Fibroblast of pulmonary artery (primary cell): ENCODE data around the gene CACNA1I.

Experiments used
- DNase-seq: peaks from one replicate; pipeline ENCODE4 v3.0.0-alpha.2; 2010; ENCODE audit warnings: low read depth
- H3K4me3 ChIP-seq: replicated peaks from 2 replicates; pipeline ENCODE4 v1.5.1; 2011; ENCODE audit warnings: low read depth, mild to moderate bottlenecking, control low read depth, low read length, moderate library complexity
- CTCF ChIP-seq: IDR thresholded peaks from 2 replicates; pipeline ENCODE4 v1.5.1; 2011; ENCODE audit warnings: mild to moderate bottlenecking, control low read depth, low read length, inconsistent platforms; ENCODE audit errors: missing control alignments

Gene CACNA1I

GRCh38 chr22:39526736-39527171 lies 43.8 kb upstream of the CACNA1I start:
- no peak for TF ChIP-seq CTCF
- H3K4me3 ChIP-seq = no peak overlapping the region
- DNase-seq = no peak

GRCh38 chr22:39527481-39527961 lies 43.0 kb upstream of the CACNA1I start:
- TF ChIP-seq CTCF = no peak
- no peak overlapping the region for H3K4me3 ChIP-seq

DNA sequence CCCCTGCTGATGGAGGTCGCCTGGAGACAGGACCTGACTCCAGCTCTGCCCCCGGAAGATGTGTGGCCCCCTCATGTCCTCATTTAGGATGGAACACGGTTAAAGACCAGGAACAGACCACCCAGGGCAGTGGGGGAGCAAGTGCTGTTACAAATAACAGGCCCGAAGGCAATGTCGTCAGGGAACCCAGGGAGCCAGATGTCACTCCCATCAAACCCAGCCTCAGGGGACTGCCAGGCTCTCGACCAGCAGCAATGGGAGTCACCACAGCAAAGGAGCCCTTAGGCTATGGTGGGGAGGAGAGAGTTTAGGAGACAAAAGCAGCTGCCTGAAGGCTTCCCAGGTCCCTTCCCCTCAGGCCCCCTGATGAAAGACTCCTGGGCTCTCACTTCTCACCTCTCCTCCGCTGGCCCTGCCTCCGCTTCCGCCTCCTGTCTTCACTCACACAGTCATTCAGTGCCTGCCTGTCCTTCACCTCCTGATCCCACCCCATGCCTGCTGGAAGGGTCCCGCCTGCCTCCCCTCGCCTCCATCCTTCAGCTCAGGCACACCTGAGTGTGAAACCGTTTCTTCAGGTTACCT lies 42.4 kb upstream of the CACNA1I start:
- no peak for TF ChIP-seq CTCF
- no peak overlapping the region for H3K4me3 ChIP-seq
- no peak for DNase-seq

More at GRCh38 chr22:39527481-39527961, 43.0 kb upstream of the CACNA1I start:
- no peak for DNase-seq

DNA sequence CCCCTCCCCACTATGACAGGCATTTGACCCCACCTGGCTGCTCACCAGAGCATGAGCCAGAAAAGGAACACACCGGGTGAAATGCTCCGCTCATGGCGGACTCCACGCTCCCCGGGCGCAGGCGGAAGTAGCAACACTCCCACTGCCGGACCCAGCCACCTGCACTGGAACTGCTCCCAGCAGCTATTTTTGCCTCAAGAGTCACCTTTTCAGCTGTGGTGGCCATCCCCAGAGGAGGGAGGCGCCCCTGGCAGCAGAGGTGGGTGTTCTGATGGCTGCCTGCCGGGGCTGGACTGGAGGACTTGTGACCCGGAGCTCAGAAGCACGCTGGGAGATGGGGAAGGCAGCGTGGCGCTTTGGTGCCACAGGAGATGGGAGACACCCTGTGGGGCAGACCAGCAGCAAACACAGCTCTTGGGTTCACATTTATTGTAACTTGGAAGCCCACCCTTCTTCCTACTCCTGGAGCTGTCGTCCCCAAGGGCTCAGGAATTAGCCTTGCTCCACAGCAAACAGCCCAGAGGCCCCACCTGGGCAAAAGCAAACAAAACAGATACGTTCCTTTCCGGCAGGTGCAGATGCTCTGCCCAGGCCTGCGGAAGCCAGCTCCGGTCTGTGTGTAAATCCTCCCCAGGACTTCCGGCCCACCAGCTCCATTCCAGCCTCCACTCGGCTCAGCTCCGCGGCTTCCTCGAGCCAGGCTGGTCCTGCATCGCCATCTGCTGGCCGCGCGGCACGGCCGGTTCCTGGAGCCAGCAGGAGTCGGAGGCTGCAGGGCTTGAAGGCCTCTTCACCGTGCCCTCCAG lies 41.7 kb upstream of the CACNA1I start:
- H3K4me3 ChIP-seq = no peak overlapping the region
- TF ChIP-seq CTCF = no peak
- peak; percentile 96 for DNase-seq

GRCh38 chr22:39529487-39529851 lies 41.1 kb upstream of the CACNA1I start:
- DNase-seq = no peak
- H3K4me3 ChIP-seq = no peak overlapping the region
- no peak for TF ChIP-seq CTCF

DNA sequence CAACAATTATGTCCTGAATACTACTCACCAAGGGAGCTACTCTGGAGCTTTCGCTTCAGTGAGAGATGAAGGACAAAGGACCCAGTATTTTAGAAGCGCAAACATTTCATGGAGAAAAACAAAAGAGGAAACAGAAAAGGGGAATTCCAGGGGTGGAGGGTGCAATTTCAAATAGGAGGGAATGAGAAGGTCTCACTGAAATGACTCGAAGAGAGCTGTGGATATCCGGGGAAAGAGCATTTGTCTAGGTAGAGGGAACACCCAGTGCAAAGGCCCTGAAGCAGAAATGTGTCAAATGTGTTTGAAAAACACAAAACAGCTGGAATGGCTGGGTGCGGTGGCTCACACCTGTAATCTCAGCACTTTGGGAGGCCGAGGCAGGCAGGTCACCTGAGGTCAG lies 40.4 kb upstream of the CACNA1I start:
- DNase-seq = no peak
- TF ChIP-seq CTCF = no peak
- no peak overlapping the region for H3K4me3 ChIP-seq
